Esophagus squamous epithelium (tissue), 4 donors: Measurements from ENCODE around the gene SMURF2.

Experiments
- CTCF ChIP-seq, 6 experiments: fragments of 450-650 bp in 4 of 6; fragments of 200-600 bp in 2 of 6; sonication (generic) in 2 of 6; IDR thresholded peaks; one replicate each; pipeline ENCODE4 v1.5.1; 2016 to 2019; ENCODE audit warnings: antibody characterized with exemption in 6 of 6, mild to moderate bottlenecking in 4 of 6, moderate library complexity in 4 of 6
- POLR2A ChIP-seq, 4 donors: fragments of 450-650 bp; IDR thresholded peaks; one replicate each; pipeline ENCODE4 v1.6.1; 2017; ENCODE audit warnings: antibody characterized with exemption in 4 of 4, mild to moderate bottlenecking in 4 of 4, moderate library complexity in 3 of 4

GRCh38 chr17:64676763-64677162, 14.7 kb upstream of the SMURF2 start:
- TF ChIP-seq CTCF (IDR thresholded peaks at IDR 0.05), result no peak
- no peak for TF ChIP-seq POLR2A (IDR thresholded peaks at IDR 0.05)
